HG02678 (cell line): ENCODE measurements around the gene WNT9B.

Experiments
- ATAC-seq: cut with Tn5 transposase; IDR thresholded peaks from one replicate; pipeline ENCODE4 v1.9.1; 2021; ENCODE audit warnings: mild to moderate bottlenecking, moderate library complexity; ENCODE audit not compliant: unreplicated experiment

The WNT9B gene

DNA sequence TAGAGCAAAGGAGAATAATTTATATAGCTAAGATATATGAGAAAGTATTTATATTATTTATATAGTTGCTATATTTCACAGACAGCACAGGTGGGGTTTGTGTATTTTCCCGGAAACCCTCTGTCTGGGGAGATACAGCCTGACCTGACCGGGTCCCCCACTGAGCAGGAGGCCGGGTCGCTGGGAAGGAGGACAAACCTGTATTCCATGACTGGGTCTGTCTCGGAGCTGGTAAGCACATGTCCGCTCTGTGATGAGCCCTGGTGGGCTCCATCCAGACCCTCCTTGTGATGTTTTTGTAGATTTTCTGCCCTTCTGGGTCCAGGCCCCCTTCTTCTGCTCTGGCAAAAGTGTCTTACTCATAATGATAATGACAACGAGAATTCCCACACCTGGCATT, 27.7 kb downstream of the WNT9B start:
- ATAC-seq = no peak

DNA sequence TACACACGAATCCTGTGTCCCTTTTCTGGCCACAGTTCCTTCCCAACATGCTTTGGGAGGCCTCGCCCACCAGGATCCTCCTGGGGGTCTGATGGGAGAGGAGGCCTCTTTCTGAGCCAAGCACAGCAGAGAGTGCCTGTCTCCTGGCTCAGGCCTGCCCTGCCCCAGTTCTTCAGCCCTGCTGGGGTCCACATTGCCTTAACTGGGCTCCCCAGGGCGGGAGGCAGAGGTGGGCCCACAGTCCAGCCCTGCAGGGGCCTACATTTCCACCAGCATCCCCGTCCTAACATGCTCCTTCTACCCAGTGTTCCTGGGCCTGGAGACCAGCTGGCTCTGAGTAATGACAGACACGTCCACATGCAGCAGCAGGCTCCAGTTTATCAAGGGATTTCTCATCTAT, 29.6 kb downstream of the WNT9B start:
- ATAC-seq = no peak

- ATAC-seq = no peak
These were observed 31.3 kb downstream of the WNT9B start for GRCh38 chr17:46882666-46883065.

GRCh38 chr17:46883871-46884520, 32.6 kb downstream of the WNT9B start:
- no peak for ATAC-seq

DNA sequence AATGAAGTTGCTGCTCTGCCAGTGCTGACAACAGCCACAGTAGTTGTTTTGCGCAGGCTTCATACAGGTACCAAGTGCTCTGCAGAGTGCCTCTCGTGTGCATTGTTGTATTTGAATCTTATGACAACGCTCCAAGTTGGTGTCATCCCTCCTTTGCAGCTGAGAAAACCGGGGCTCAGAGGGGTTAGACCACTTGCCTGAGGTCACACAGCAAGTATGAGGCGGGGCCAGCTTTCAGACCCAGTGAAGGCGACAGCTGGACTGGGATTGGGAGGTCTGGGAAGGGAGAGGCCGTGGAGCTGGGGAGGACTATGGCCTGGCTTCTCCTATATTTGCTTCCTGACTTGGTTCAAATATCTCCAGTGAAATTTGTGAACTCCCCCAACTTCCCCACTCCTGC, 33.2 kb downstream of the WNT9B start:
- no peak for ATAC-seq

DNA sequence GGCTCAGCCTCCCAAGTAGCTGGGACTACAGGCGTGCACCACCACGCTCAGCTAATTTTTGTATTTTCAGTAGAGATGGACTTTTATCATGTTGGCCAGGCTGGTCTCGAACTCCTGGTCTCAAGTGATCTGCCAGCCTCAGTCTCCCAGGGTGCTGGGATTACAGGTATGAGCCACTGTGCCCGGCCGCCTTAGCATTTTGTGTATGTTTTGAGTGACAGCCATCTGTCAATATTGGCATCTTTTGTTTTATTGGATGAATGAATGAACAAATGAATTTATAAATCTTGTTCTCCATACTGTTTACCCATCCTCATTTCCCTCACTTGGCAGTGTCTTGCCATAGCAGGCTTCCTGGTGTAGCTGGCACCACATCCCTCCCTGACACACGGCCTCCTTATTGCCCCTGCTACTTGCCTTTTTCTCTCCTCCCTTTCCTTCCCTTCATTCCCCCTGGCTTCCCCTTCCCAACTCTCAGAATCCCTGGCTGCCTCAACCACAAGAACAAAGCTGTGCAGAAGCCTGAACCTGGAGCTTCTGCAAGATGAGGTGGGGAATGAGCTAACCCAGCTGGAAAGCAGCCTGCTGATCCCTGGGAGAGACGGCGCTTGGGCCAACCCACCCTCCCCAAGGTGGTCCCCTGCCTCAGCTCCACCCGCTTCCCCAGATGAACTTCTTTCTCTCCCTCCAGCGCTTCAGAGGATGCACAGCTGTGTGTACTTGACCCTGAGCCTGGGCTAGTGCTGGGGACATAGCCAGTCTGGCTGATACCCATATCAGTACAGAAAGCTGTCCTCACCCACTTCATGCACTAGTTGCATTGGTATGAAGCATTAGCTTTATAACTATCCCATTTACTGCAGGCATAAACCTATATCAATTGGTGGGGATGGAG, 34.3 kb downstream of the WNT9B start:
- no peak for ATAC-seq

DNA sequence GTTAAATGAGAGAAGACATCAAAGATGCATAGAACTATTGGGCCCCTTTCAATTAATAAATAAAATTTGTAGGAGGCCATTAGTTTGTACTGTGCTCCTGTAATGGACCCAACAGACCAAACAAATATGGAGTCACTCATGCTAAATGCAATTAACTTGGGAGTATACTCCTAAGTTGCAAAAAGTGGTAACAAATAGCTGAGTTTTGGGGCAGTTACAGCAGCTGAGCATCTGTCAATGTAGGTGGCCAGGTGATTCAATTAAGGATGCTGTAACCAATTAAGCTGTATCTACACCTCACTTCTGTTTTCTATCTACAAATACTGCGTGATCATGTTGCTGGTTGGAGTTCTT, 34.9 kb downstream of the WNT9B start:
- no peak for ATAC-seq

- ATAC-seq = no peak
These were observed 36.3 kb downstream of the WNT9B start for GRCh38 chr17:46887717-46888116.

- no peak for ATAC-seq
These were observed 37.3 kb downstream of the WNT9B start for GRCh38 chr17:46888727-46889126.

GRCh38 chr17:46889519-46889918, 38.1 kb downstream of the WNT9B start:
- ATAC-seq = no peak

DNA sequence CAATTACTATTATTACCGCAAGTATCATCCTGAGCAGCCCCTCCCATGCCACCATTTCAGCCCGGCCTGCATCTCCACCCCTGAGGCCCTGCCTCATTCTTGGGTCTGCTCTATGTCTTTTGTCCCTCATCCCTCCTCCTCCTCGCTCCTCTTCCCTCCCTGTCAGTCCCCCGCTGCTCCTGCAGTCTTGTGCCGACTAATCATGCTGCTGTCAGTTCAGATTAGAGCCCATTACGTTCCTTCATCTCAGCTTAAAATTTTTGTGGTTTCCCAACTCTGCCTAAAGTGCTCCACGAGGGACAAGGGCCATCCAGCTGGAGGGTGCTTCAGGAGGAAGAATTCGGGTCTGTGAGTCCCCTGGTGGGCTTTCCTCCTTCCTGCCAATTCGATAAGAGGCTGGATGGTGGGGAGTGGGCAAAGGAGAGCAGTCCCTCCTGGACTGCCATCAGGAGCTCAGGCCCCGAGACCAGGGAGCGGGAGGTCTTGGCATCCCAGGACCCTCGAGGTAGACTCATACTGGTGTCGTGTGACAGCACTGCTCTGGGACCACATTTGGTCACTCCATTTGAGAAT, 38.7 kb downstream of the WNT9B start:
- no peak for ATAC-seq

DNA sequence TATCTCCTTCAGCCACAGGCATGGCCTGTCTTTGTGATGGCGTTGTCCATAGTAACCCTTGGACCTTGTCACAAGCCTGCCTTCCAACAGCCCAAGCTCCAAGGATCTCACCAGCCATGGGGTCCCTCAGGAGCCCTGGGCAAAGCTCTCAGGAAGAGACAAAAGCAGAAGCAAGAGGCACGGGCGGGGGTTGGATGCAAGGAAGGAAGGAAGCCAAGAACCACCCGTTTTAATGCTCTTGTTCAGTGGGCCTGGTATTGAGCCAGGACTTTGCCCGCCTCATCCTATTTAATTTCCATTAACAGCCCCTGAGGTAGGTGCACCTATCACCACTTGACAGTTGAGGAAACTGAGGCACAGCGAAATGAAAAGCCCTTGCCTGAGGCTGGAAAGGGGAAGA, 39.3 kb downstream of the WNT9B start:
- ATAC-seq = no peak

- ATAC-seq = no peak
These were observed 40.9 kb downstream of the WNT9B start for GRCh38 chr17:46892192-46892703.

GRCh38 chr17:46894024-46894423, 42.6 kb downstream of the WNT9B start:
- no peak for ATAC-seq

- no peak for ATAC-seq
These were observed 43.2 kb downstream of the WNT9B start for GRCh38 chr17:46894476-46895151.

- ATAC-seq = no peak
These were observed 43.8 kb downstream of the WNT9B start for GRCh38 chr17:46895171-46895570.

DNA sequence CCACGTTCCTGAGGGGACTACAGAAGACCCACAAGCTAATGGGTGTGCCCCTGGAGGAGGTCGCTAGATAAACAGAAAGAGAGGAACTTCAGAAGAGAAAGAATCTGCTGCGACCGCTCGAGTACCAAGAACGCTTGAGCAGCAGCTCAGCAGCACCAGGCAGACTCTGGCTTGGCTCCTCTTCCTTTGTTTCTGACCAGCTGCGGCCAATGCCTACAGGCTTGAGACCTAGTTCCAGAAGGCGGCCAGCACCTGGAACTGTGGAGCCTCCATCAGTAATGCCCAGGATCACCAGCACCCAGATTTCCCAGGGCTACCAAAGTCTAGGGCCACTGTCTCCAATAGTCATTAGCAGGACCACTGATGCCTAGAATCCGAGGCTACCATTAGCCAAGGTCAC, 45.6 kb downstream of the WNT9B start:
- ATAC-seq = no peak

- ATAC-seq = no peak
These were observed 47.0 kb downstream of the WNT9B start for GRCh38 chr17:46898364-46898763.

DNA sequence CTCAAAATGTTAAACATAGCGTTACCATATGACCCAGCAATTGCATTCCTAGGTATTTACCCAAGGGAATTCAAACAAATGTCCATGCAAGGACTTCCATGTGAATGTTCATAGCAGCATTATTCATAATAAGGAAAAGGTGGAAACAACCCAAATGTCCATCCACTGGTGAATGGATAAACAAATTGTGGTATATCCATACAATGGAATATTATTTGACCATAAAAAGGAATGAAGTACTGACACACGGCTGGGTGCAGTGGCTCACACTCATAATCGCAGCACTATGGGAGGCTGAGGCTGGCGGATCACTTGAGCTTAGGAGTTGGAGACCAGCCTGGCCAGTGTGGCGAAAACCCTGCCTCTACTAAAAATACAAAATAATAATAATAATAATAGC, 47.5 kb downstream of the WNT9B start:
- no peak for ATAC-seq

DNA sequence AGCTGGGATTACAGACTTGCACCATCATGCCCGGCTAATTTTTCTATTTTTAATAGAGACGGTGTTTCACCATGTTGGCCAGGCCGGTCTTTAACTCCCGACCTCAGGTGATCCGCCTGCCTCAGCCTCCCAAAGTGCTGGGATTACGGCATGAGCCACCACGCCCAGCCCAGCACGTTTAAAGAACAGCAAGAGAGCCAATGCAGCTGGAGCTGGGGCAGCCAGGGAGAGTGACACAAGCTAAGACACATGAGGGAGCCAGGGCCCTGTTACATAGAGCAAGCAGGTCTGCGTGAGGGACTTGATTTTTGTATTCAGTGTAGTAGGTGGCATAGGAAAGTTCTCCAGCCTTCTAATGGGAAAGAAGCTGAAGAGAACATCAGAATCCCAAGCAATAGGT, 49.9 kb downstream of the WNT9B start:
- ATAC-seq = no peak
